Large intestine (tissue), 3 donors: ENCODE data around the gene TIGIT. TPM values are rescaled to one million over a fixed set of nuclear protein-coding genes. Genes with fewer than 3 reads are reported as not detected.

Source experiments
- DNase-seq, 2 donors: peaks; one replicate each; pipeline versions ENCODE4 v3.0.0 to v3.0.0-alpha.2; 2013
- H3K27ac ChIP-seq: one replicate; pipeline ENCODE4 v1.5.1; 2013; ENCODE audit warnings: low read length
- H3K27me3 ChIP-seq: 2 replicates; pipeline ENCODE4 v1.6.1; 2013; ENCODE audit warnings: low read length; ENCODE audit not compliant: control insufficient read depth, insufficient read depth
- H3K36me3 ChIP-seq: 2 replicates; pipeline ENCODE4 v1.6.1; 2013; ENCODE audit warnings: low read length; ENCODE audit not compliant: control insufficient read depth, insufficient read depth
- H3K4me1 ChIP-seq: one replicate; pipeline ENCODE4 v1.6.1; 2013; ENCODE audit warnings: low read length; ENCODE audit not compliant: control insufficient read depth, insufficient read depth
- H3K4me3 ChIP-seq: one replicate; pipeline ENCODE4 v1.5.1; 2013; ENCODE audit warnings: low read length
- H3K9me3 ChIP-seq: one replicate; pipeline ENCODE4 v1.6.1; 2013; ENCODE audit warnings: mild to moderate bottlenecking, low read depth, low read length, moderate library complexity; ENCODE audit not compliant: control insufficient read depth
- WGBS: methylation state at CpG from one replicate; pipeline ENCODE4 v1.1.5; 2013; ENCODE audit warnings: low lambda C conversion rate; ENCODE audit not compliant: insufficient coverage; 5-methylcytosine and 5-hydroxymethylcytosine counted together
- polyA plus RNA-seq: library from polyadenylated mRNA; unstranded; fragments of 120-200 nt; gene quantifications from one replicate; pipeline ENCODE4 v1.2.1, GENCODE V29; 2013

The TIGIT gene
- polyA plus RNA-seq, 1 donor = 0.24 TPM

- Histone ChIP-seq H3K4me3 (no peak overlapping the region), H3K9me3 (no peaks in the 10 kb centered on the region), H3K36me3 (no peaks in the 10 kb centered on the region), H3K27me3 (no peaks in the 10 kb centered on the region), H3K4me1 (no peaks in the 10 kb centered on the region), H3K27ac (no peak overlapping the region)
- no CpG with 5 or more reads among the region's 2 CpGs for WGBS
- DNase-seq = no peak
These were observed 7.6 kb upstream of the TIGIT start for GRCh38 chr3:114286266-114286665.

GRCh38 chr3:114290911-114291901 is 2.6 kb upstream of the TIGIT start:
- Histone ChIP-seq H3K4me3 (no peak overlapping the region), H3K36me3 (no peaks in the 10 kb centered on the region), H3K9me3 (no peaks in the 10 kb centered on the region), H3K27me3 (peaks cover 3% of the 10 kb centered on the region), H3K27ac (no peak overlapping the region), H3K4me1 (no peaks in the 10 kb centered on the region)
- peak; percentile 16 to 20 for DNase-seq
- WGBS = no CpG with 5 or more reads among the region's 23 CpGs

- no CpG with 5 or more reads among the region's 6 CpGs for WGBS
These were observed 1.2 kb downstream of the TIGIT start for GRCh38 chr3:114294940-114295480.

GRCh38 chr3:114295946-114296345 is 2.1 kb downstream of the TIGIT start:
- H3K27me3 ChIP-seq = peaks cover 6% of the 10 kb centered on the region
- H3K36me3 ChIP-seq = no peaks in the 10 kb centered on the region
- H3K4me1 ChIP-seq = no peaks in the 10 kb centered on the region
- no CpG with 5 or more reads among the region's 2 CpGs for WGBS
- H3K4me3 ChIP-seq = no peak overlapping the region
- DNase-seq = no peak
- no peak overlapping the region for H3K27ac ChIP-seq
- H3K9me3 ChIP-seq = no peaks in the 10 kb centered on the region

More at GRCh38 chr3:114294940-114295480, 1.2 kb downstream of the TIGIT start:
- no peak for DNase-seq
- peaks cover 6% of the 10 kb centered on the region for H3K27me3 ChIP-seq
- H3K27ac ChIP-seq = no peak overlapping the region
- H3K36me3 ChIP-seq = no peaks in the 10 kb centered on the region
- no peak overlapping the region for H3K4me3 ChIP-seq
- no peaks in the 10 kb centered on the region for H3K9me3 ChIP-seq
- H3K4me1 ChIP-seq = no peaks in the 10 kb centered on the region

- no peak for DNase-seq
- Histone ChIP-seq H3K4me1 (no peaks in the 10 kb centered on the region), H3K27me3 (peaks cover 4% of the 10 kb centered on the region), H3K27ac (no peak overlapping the region), H3K4me3 (no peak overlapping the region), H3K9me3 (no peaks in the 10 kb centered on the region), H3K36me3 (no peaks in the 10 kb centered on the region)
- WGBS = 80% methylated on average over 1 of the region's 13 CpGs
These were observed 5.6 kb downstream of the TIGIT start for GRCh38 chr3:114299421-114299820.

GRCh38 chr3:114299941-114300624 is 6.3 kb downstream of the TIGIT start:
- no peak for DNase-seq
- H3K27me3 ChIP-seq = peaks cover 4% of the 10 kb centered on the region
- H3K27ac ChIP-seq = no peak overlapping the region
- H3K9me3 ChIP-seq = no peaks in the 10 kb centered on the region
- 88% methylated on average over 1 of the region's 5 CpGs for WGBS
- H3K36me3 ChIP-seq = no peaks in the 10 kb centered on the region
- no peak overlapping the region for H3K4me3 ChIP-seq
- no peaks in the 10 kb centered on the region for H3K4me1 ChIP-seq

GRCh38 chr3:114307222-114307830 is 13.5 kb downstream of the TIGIT start:
- Histone ChIP-seq H3K36me3 (no peaks in the 10 kb centered on the region), H3K27me3 (no peaks in the 10 kb centered on the region), H3K4me3 (no peak overlapping the region), H3K27ac (no peak overlapping the region), H3K4me1 (no peaks in the 10 kb centered on the region), H3K9me3 (no peaks in the 10 kb centered on the region)
- DNase-seq = no peak
- WGBS = 92% methylated on average over 6 of the region's 8 CpGs

GRCh38 chr3:114307832-114308231 is 14.0 kb downstream of the TIGIT start:
- no peak for DNase-seq
- no peaks in the 10 kb centered on the region for H3K27me3 ChIP-seq
- no peak overlapping the region for H3K4me3 ChIP-seq
- no peaks in the 10 kb centered on the region for H3K9me3 ChIP-seq
- WGBS = no CpG with 5 or more reads among the region's 3 CpGs
- no peaks in the 10 kb centered on the region for H3K36me3 ChIP-seq
- no peaks in the 10 kb centered on the region for H3K4me1 ChIP-seq
- H3K27ac ChIP-seq = no peak overlapping the region

- no peaks in the 10 kb centered on the region for H3K4me1 ChIP-seq
- no peak overlapping the region for H3K4me3 ChIP-seq
- no peaks in the 10 kb centered on the region for H3K27me3 ChIP-seq
- no peaks in the 10 kb centered on the region for H3K36me3 ChIP-seq
- WGBS = no CpG with 5 or more reads among the region's 2 CpGs
- H3K9me3 ChIP-seq = no peaks in the 10 kb centered on the region
- DNase-seq = no peak
- no peak overlapping the region for H3K27ac ChIP-seq
These were observed 14.5 kb downstream of the TIGIT start for GRCh38 chr3:114308377-114308776.

- Histone ChIP-seq H3K9me3 (no peaks in the 10 kb centered on the region), H3K36me3 (no peaks in the 10 kb centered on the region), H3K4me1 (no peaks in the 10 kb centered on the region), H3K27me3 (no peaks in the 10 kb centered on the region), H3K4me3 (no peak overlapping the region), H3K27ac (no peak overlapping the region)
- WGBS = no CpG with 5 or more reads among the region's 5 CpGs
- DNase-seq = no peak
These were observed 15.0 kb downstream of the TIGIT start for GRCh38 chr3:114308830-114309229.
